Stimulated activated CD4-positive, alpha-beta T cell treated with anti-CD3 and anti-CD28 coated beads, Interleukin-12 subunit alpha, Interleukin-12 subunit beta, amount 100 ng/mL, for 48 hours (primary cell): ENCODE measurements around the gene FAM200B.

ENCODE experiments used
- DNase-seq, 3 donors: peaks; one replicate each; pipeline ENCODE4 v3.0.0-alpha.2; 2020; ENCODE audit warnings: low read depth in 2 of 3, low spot score in 1 of 3

FAM200B gene

GRCh38 chr4:15668566-15669435, 12.8 kb upstream of the FAM200B start:
- DNase-seq, result no peak

- DNase-seq, result no peak
Measured at GRCh38 chr4:15670576-15670975, 11.1 kb upstream of the FAM200B start.

- DNase-seq, result no peak
Measured at GRCh38 chr4:15672101-15672500, 9.5 kb upstream of the FAM200B start.

- no peak for DNase-seq
Measured at GRCh38 chr4:15673337-15673736, 8.3 kb upstream of the FAM200B start.

GRCh38 chr4:15674046-15674445, 7.6 kb upstream of the FAM200B start:
- no peak for DNase-seq

GRCh38 chr4:15674926-15675325, 6.7 kb upstream of the FAM200B start:
- no peak for DNase-seq

- DNase-seq, result no peak
Measured at GRCh38 chr4:15675356-15675755, 6.3 kb upstream of the FAM200B start.

GRCh38 chr4:15676039-15676438, 5.6 kb upstream of the FAM200B start:
- no peak for DNase-seq

GRCh38 chr4:15676899-15677298, 4.7 kb upstream of the FAM200B start:
- no peak for DNase-seq

- DNase-seq, result no peak
Measured at GRCh38 chr4:15677507-15677988, 4.1 kb upstream of the FAM200B start.

- no peak for DNase-seq
Measured at GRCh38 chr4:15681067-15681371, 608 bp upstream of the FAM200B start.

GRCh38 chr4:15682242-15683142, 865 bp downstream of the FAM200B start:
- no peak for DNase-seq

GRCh38 chr4:15683143-15683495, 1.5 kb downstream of the FAM200B start:
- no peak for DNase-seq

GRCh38 chr4:15684498-15684897, 2.9 kb downstream of the FAM200B start:
- DNase-seq, result no peak

- DNase-seq, result no peak
Measured at GRCh38 chr4:15688051-15688450, 6.4 kb downstream of the FAM200B start.

- DNase-seq, result no peak
Measured at GRCh38 chr4:15689540-15689939, 7.9 kb downstream of the FAM200B start.

GRCh38 chr4:15690020-15690809, 8.6 kb downstream of the FAM200B start:
- DNase-seq, result no peak

GRCh38 chr4:15691346-15692135, 9.9 kb downstream of the FAM200B start:
- no peak for DNase-seq

- DNase-seq, result no peak
Measured at GRCh38 chr4:15692602-15693001, 11.0 kb downstream of the FAM200B start.

- DNase-seq, result no peak
Measured at GRCh38 chr4:15694431-15694830, 12.8 kb downstream of the FAM200B start.
